Testis (tissue), 3 donors: ENCODE results near the gene PRKG1. TPM values are rescaled to one million over a fixed set of nuclear protein-coding genes. Genes with fewer than 3 reads are reported as not detected.

ENCODE experiments used
- DNase-seq: peaks from one replicate; pipeline ENCODE4 v3.0.0-alpha.2; 2019
- H3K27ac ChIP-seq, 2 donors: fragments of 200-600 bp; sonication (generic); one replicate each; pipeline ENCODE4 v1.5.1; 2019
- H3K27me3 ChIP-seq: fragments of 200-600 bp; sonication (generic); one replicate; pipeline ENCODE4 v1.5.1; 2019
- H3K36me3 ChIP-seq: fragments of 200-600 bp; sonication (generic); one replicate; pipeline ENCODE4 v1.5.1; 2017; ENCODE audit warnings: low read depth; ENCODE audit errors: missing control alignments
- H3K4me1 ChIP-seq: fragments of 200-600 bp; sonication (generic); one replicate; pipeline ENCODE4 v1.5.1; 2019
- H3K4me3 ChIP-seq, 2 donors: fragments of 200-600 bp; sonication (generic); one replicate each; pipeline ENCODE4 v1.5.1; 2017 to 2019
- H3K9me3 ChIP-seq: fragments of 200-600 bp; sonication (generic); one replicate; pipeline ENCODE4 v1.5.1; 2017
- CTCF ChIP-seq, 3 experiments: fragments of 450-650 bp in 2 of 3; fragments of 200-600 bp in 1 of 3; sonication (generic) in 1 of 3; IDR thresholded peaks; one replicate each; pipeline ENCODE4 v1.5.1; 2016 to 2019; ENCODE audit warnings: antibody characterized with exemption in 3 of 3, mild to moderate bottlenecking in 2 of 3, moderate library complexity in 1 of 3
- POLR2A ChIP-seq: fragments of 450-650 bp; IDR thresholded peaks from one replicate; pipeline ENCODE4 v1.6.1; 2017; ENCODE audit warnings: antibody characterized with exemption, mild to moderate bottlenecking, moderate library complexity
- WGBS, 2 donors: methylation state at CpG; one replicate each; pipeline ENCODE4 v1.1.5; 2018; 5-methylcytosine and 5-hydroxymethylcytosine counted together
- intact Hi-C: fragments of 100-400 bp; cut with DNase I; formaldehyde crosslinking; loops from one replicate; pipeline ENCODE4 v1.15.1; 2023; ENCODE audit warnings: low total_unique reads
- polyA plus RNA-seq: library from polyadenylated mRNA; stranded (reverse); fragments of 350-450 nt; fragmentation: Illumina TruSeq; extraction: RNeasy Lipid Tissue Mini Kit (QIAGEN cat#74804); gene quantifications from one replicate; pipeline ENCODE4 v1.2.3, GENCODE V29; 2014; ENCODE audit warnings: low read depth, low replicate concordance; ENCODE audit not compliant: insufficient read depth
- total RNA-seq, 2 donors: library from RNA; depleted of rRNA; stranded (reverse); fragments of >200 nt; gene quantifications; one replicate each; pipeline ENCODE4 v1.2.3, GENCODE V29; 2016

Gene PRKG1
- total and polyA plus RNA-seq, 3 donors from 2014 or later: 6.3 to 15.3 (median 12.5) TPM

DNA sequence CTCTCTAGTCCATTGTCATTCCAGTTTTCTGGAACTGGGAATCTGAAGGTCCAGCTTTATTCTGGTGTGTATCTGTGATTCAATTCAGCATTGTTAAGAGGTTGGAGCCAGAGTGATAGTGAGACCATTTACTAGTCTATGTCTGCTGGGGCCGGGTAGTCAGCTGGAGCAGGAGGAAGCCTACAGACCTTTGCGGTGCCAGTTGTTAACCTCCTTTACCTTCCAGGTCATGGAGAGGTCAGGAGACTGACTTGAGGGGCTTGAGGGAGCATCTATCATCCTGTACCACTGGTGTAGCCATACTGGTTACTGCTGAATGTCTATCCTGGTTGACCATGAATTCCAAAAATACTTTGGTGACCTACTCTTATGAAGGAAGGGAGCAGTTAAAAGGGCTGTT lies 634.3 kb downstream of the PRKG1 start:
- intact Hi-C loops: no loop called here
- TF ChIP-seq CTCF (IDR thresholded peaks at IDR 0.05) (no peak), POLR2A (no peak)
- Histone ChIP-seq H3K27ac (no peak overlapping the region), H3K4me3 (no peak overlapping the region), H3K36me3 (no peaks in the 10 kb centered on the region), H3K4me1 (no peaks in the 10 kb centered on the region), H3K9me3 (no peaks in the 10 kb centered on the region), H3K27me3 (no peaks in the 10 kb centered on the region)
- no peak for DNase-seq
- WGBS, 2 donors: 80 to 97% methylated on average over 2 of the region's 2 CpGs

DNA sequence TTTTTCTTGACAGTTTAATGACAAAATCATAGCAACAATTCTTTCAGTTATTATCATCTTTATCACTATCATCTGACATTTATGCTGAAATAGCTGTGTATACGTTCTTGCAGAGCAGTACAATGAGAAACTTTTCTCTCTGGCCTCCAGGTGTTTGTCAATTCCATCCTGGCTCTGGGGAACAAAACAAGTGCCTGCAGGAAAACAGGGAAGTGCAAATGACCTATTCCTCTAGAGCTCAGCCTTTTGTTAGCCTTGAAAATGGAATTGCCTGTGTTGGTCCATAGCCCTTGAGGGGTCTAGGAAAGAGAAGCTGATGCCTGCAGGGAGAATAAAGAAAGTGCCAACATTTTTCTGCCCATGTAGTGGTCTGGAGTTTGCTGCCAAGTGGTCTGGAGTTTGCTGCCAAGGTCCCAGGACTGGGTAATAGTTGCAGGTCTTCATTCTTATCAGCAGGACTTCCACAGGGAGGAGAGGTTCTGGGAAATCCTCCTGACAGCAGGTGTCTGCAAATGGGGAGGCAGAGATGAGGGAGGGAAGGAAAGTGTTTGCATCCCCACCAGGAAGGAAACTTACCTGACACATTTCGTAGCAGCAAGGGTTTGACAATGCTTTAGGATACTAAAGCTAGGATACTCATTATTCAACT lies 635.2 kb downstream of the PRKG1 start:
- no peaks in the 10 kb centered on the region for H3K4me1 ChIP-seq

DNA sequence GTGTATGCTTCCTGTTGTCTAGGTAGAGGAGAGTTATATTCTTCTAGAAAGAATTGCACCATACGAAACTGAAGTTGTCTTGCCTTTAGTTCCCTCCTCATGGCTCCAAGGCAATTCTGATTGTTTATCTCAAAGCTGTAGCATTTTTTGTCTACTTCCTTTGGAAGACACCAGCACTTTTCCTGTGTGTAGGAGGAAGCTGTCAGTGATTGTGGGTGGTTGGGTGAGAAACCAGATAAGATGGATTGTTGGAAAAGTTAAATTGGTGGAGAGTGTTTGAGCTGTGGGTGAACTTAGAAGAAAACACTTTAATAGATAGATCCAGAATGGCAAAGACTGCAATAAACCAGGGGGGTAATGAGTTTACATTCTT lies 637.2 kb downstream of the PRKG1 start:
- Histone ChIP-seq H3K27me3 (no peaks in the 10 kb centered on the region), H3K4me1 (no peaks in the 10 kb centered on the region), H3K27ac (no peak overlapping the region), H3K4me3 (no peak overlapping the region), H3K9me3 (no peaks in the 10 kb centered on the region), H3K36me3 (no peaks in the 10 kb centered on the region)
- no peak for DNase-seq
- TF ChIP-seq CTCF (IDR thresholded peaks at IDR 0.05) (no peak), POLR2A (no peak)
- intact Hi-C loops: no loop called here
- WGBS, 2 donors: 57% methylated on average over 1 of the region's 1 CpG

More for the DNA sequence above, 635.2 kb downstream of the PRKG1 start:
- Histone ChIP-seq H3K4me3 (no peak overlapping the region), H3K9me3 (no peaks in the 10 kb centered on the region), H3K27ac (no peak overlapping the region), H3K27me3 (no peaks in the 10 kb centered on the region), H3K36me3 (no peaks in the 10 kb centered on the region)
- TF ChIP-seq CTCF (IDR thresholded peaks at IDR 0.05): no peak
- TF ChIP-seq POLR2A: no peak
- intact Hi-C loops: no loop called here
- 81 to 82% methylated on average over 2 of the region's 2 CpGs for WGBS, 2 donors
- no peak for DNase-seq

DNA sequence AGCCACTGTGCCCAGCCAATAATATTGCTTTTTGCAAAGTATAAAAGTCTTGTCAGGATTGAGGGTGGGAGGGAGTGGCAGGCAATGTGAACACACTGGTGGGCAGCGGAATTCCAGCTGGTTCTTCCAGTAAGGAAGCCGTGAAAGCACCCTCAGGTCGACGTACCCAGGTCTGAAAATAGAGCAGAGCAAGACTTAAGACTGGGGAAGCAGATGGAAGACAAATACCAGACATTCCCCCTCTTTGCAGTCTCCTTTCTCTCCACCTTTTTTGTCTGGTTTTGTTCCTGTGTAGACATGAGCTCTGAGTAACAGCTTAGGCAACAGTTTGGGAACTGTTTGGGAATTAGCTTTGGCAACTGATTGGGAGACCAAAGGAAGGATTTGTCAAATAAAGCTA lies 642.7 kb downstream of the PRKG1 start:
- Histone ChIP-seq H3K9me3 (no peaks in the 10 kb centered on the region), H3K4me3 (no peak overlapping the region), H3K36me3 (no peaks in the 10 kb centered on the region), H3K27me3 (no peaks in the 10 kb centered on the region), H3K4me1 (no peaks in the 10 kb centered on the region), H3K27ac (no peak overlapping the region)
- 74 to 76% methylated on average over 4 of the region's 4 CpGs for WGBS, 2 donors
- DNase-seq: no peak
- intact Hi-C loops: no loop called here
- TF ChIP-seq CTCF (IDR thresholded peaks at IDR 0.05): no peak
- TF ChIP-seq POLR2A: no peak

DNA sequence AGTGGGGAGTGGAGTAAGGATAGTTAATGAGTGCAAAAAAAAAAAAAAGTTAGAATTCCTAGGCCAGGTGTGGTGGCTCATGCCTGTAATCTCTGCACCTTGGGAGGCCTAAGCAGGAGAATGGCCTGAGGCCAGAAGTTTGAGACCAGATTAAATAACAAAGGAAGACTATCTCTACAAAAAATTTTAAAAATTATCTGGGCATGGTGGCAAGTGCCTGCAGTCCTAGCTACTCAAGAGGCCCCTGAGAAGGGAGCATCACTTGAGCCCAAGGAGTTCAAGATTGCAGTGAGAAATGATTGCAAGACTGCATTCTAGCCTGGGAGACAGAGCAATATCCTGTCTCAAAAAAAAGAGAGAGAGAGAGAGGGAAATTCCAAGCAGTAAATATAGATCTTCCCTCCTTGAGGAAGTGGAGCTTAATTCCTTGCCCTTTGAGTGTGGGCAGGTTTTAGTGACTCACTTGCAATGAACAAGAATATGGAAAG lies 644.6 kb downstream of the PRKG1 start:
- H3K9me3 ChIP-seq: no peaks in the 10 kb centered on the region
- no peak overlapping the region for H3K27ac ChIP-seq
- no peak for TF ChIP-seq CTCF (IDR thresholded peaks at IDR 0.05)
- no peak for TF ChIP-seq POLR2A
- no peaks in the 10 kb centered on the region for H3K36me3 ChIP-seq
- no peaks in the 10 kb centered on the region for H3K4me1 ChIP-seq
- no peaks in the 10 kb centered on the region for H3K27me3 ChIP-seq
- intact Hi-C loops: no loop called here
- H3K4me3 ChIP-seq: no peak overlapping the region
- DNase-seq: no peak
